HepG2 (cell line): ENCODE results near the gene SPATS2. TPM values are rescaled to one million over a fixed set of nuclear protein-coding genes. Genes with fewer than 3 reads are reported as not detected.

Experiments used
- AKAP8 ChIP-seq: sonication (generic); formaldehyde crosslinking; IDR thresholded peaks from 2 replicates; pipeline ENCODE4 v1.5.1; 2020; ENCODE audit warnings: mild to moderate bottlenecking, missing genetic modification reagents
- CBX1 ChIP-seq: IDR thresholded peaks from one replicate; pipeline ENCODE4 v1.6.1; 2016; ENCODE audit warnings: antibody characterized with exemption, low read depth
- DNMT3B ChIP-seq: conservative IDR thresholded peaks from 2 replicates; pipeline ENCODE4 v1.6.1; 2016; ENCODE audit warnings: missing biosample characterization, control low read depth
- EEA1 ChIP-seq: sonication (generic); formaldehyde crosslinking; IDR thresholded peaks from 2 replicates; pipeline ENCODE4 v1.5.1; 2020; ENCODE audit warnings: mild to moderate bottlenecking, missing genetic modification reagents, borderline replicate concordance
- ERF ChIP-seq: IDR thresholded peaks from 2 replicates; pipeline ENCODE4 v1.6.1; 2018; ENCODE audit warnings: missing biosample characterization, missing genetic modification reagents
- EZH2 ChIP-seq: conservative IDR thresholded peaks from 2 replicates; pipeline ENCODE4 v1.6.1; 2012; ENCODE audit warnings: mild to moderate bottlenecking, low read depth, low read length, moderate library complexity
- MTA3 ChIP-seq: sonication (generic); formaldehyde crosslinking; IDR thresholded peaks from 2 replicates; pipeline ENCODE4 v1.4.0; 2020; ENCODE audit warnings: missing genetic modification reagents
- PHB2 ChIP-seq: fragments of 450-650 bp; IDR thresholded peaks from 2 replicates; pipeline ENCODE4 v1.6.1; 2018; ENCODE audit not compliant: partially characterized antibody
- RAD51 ChIP-seq: fragments of 450-650 bp; IDR thresholded peaks from 2 replicates; pipeline ENCODE4 v1.6.1; 2016; ENCODE audit warnings: borderline replicate concordance
- SOX5 ChIP-seq: IDR thresholded peaks from 2 replicates; pipeline ENCODE4 v1.6.1; 2016; ENCODE audit warnings: borderline replicate concordance
- ZBTB21 ChIP-seq: sonication (generic); formaldehyde crosslinking; IDR thresholded peaks from 2 replicates; pipeline ENCODE4 v1.4.0; 2020; ENCODE audit warnings: missing genetic modification reagents
- ZIK1 ChIP-seq: sonication (generic); formaldehyde crosslinking; IDR thresholded peaks from 2 replicates; pipeline ENCODE4 v1.5.0; 2020; ENCODE audit warnings: mild to moderate bottlenecking, low read depth, missing genetic modification reagents, borderline replicate concordance
- ZNF17 ChIP-seq: sonication (generic); formaldehyde crosslinking; IDR thresholded peaks from 2 replicates; pipeline ENCODE4 v1.5.0; 2020; ENCODE audit warnings: mild to moderate bottlenecking, missing genetic modification reagents
- ZNF451 ChIP-seq: sonication (generic); formaldehyde crosslinking; IDR thresholded peaks from 2 replicates; pipeline ENCODE4 v1.5.0; 2020; ENCODE audit warnings: mild to moderate bottlenecking, missing genetic modification reagents
- ZNF530 ChIP-seq: sonication (generic); formaldehyde crosslinking; IDR thresholded peaks from 2 replicates; pipeline ENCODE4 v1.5.0; 2020; ENCODE audit warnings: low read depth, mild to moderate bottlenecking, missing genetic modification reagents
- ZNF644 ChIP-seq: IDR thresholded peaks from 2 replicates; pipeline ENCODE4 v1.6.1; 2016; ENCODE audit warnings: low read depth
- ZSCAN22 ChIP-seq: sonication (generic); formaldehyde crosslinking; IDR thresholded peaks from 2 replicates; pipeline ENCODE4 v1.4.0; 2020; ENCODE audit warnings: mild to moderate bottlenecking, missing genetic modification reagents
- polyA plus RNA-seq, 8 experiments: library from polyadenylated mRNA; depleted of rRNA in 3 of 8; stranded (reverse) in 7 of 8; unstranded in 1 of 8; fragments of >200 nt; fragmentation: Illumina TruSeq in 4 of 8; extraction: Trizol in 4 of 8; gene quantifications; 2 replicates each; pipeline versions ENCODE4 v1.2.1 to v1.2.3, GENCODE V29; 2011 to 2016; ENCODE audit warnings: low read depth in 4 of 8, missing spikeins in 1 of 8, mixed read lengths in 1 of 8; ENCODE audit not compliant: insufficient read depth in 1 of 8
- total RNA-seq, 5 experiments: library from RNA; depleted of rRNA; stranded (reverse); fragments of >200 nt; fragmentation: Illumina TruSeq; extraction: Trizol; gene quantifications; 2 replicates each; pipeline ENCODE4 v1.2.3, GENCODE V29; 2016; ENCODE audit warnings: low read depth in 1 of 5
- TF ChIP-seq, protein P1 (sequence below): sonication (generic); formaldehyde crosslinking; IDR thresholded peaks from 2 replicates; pipeline ENCODE4 v1.4.0; 2020; ENCODE audit warnings: missing genetic modification reagents; ENCODE audit errors: not compliant biosample characterization
- TF ChIP-seq, protein P2 (sequence below): sonication (generic); formaldehyde crosslinking; IDR thresholded peaks from 2 replicates; pipeline ENCODE4 v1.4.0; 2020; ENCODE audit warnings: missing genetic modification reagents, borderline replicate concordance
- TF ChIP-seq, protein P3 (sequence below): IDR thresholded peaks from 2 replicates; pipeline ENCODE4 v1.6.1; 2016; ENCODE audit warnings: missing genetic modification reagents, missing compliant biosample characterization
- TF ChIP-seq, protein P4 (sequence below): sonication (generic); formaldehyde crosslinking; IDR thresholded peaks from 2 replicates; pipeline ENCODE4 v1.5.0; 2020; ENCODE audit warnings: mild to moderate bottlenecking, missing genetic modification reagents

Gene SPATS2
- total and polyA plus RNA-seq, 2 of the 13 experiments (the other 11 are each of a cell fraction or from before 2014, with no cell fraction given) = 19.3 to 28.1 TPM

DNA sequence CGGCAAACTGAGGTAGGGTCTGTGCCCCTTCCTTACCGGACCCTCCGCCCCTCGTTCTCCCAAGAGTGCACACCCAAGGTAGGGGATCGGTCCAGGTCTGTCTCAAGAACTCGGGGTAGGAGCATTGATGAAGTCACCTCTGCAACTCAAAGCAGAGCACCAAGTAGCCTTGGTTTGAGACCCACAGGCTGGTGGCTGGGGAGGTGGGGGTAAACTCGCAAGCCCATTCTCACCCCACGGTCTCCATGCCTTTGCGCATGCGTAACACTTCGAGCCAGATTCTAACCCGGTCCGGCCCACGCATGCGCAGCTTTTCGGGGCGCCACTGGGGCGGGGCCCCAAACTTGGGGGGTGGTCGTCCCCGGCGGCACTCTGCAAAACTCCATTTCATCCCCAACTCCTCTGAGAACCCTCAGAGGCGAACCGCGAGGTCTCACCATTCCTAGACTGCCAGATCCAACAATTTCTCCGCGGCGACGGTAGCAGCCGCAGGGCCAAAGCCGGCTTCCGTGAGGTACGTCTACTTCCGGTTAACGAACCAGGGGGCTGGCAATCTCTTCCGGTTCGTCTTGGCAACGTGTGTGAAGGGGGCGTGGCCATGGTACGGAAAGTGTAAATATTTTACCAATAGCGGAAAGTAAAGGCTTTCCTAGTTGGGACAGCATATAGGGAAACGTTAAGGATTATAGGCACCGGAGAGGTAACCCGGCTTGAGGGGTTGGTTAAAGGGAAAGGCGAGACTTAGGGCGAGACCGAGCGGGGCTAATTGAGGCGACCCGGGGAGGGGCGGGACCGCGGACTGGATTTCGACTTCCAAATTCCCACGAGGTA, 200.6 kb downstream of the SPATS2 start, which contains the start of gene MCRS1 (continued):
- no peak for TF ChIP-seq EZH2
- no peak for TF ChIP-seq ZNF644 (CRISPR knock-in tag)
- 0 out of 2 replicates have a peak, but pooled peaks have one; percentile 43 for TF ChIP-seq ZBTB21 (CRISPR knock-in tag)
- no peak for TF ChIP-seq PHB2
- no peak for TF ChIP-seq MTA3 (CRISPR knock-in tag)
- TF ChIP-seq ZIK1 = no peak
- TF ChIP-seq ZNF451 = no peak
- TF ChIP-seq, protein P1, sequence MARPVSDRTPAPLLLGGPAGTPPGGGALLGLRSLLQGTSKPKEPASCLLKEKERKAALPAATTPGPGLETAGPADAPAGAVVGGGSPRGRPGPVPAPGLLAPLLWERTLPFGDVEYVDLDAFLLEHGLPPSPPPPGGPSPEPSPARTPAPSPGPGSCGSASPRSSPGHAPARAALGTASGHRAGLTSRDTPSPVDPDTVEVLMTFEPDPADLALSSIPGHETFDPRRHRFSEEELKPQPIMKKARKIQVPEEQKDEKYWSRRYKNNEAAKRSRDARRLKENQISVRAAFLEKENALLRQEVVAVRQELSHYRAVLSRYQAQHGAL (CRISPR knock-in tag) = no peak
- peak; percentile 58; the same call in 1 of the 2 replicates for TF ChIP-seq EEA1 (CRISPR knock-in tag)
- TF ChIP-seq ZNF17 (CRISPR knock-in tag) = no peak
- TF ChIP-seq, protein P2, sequence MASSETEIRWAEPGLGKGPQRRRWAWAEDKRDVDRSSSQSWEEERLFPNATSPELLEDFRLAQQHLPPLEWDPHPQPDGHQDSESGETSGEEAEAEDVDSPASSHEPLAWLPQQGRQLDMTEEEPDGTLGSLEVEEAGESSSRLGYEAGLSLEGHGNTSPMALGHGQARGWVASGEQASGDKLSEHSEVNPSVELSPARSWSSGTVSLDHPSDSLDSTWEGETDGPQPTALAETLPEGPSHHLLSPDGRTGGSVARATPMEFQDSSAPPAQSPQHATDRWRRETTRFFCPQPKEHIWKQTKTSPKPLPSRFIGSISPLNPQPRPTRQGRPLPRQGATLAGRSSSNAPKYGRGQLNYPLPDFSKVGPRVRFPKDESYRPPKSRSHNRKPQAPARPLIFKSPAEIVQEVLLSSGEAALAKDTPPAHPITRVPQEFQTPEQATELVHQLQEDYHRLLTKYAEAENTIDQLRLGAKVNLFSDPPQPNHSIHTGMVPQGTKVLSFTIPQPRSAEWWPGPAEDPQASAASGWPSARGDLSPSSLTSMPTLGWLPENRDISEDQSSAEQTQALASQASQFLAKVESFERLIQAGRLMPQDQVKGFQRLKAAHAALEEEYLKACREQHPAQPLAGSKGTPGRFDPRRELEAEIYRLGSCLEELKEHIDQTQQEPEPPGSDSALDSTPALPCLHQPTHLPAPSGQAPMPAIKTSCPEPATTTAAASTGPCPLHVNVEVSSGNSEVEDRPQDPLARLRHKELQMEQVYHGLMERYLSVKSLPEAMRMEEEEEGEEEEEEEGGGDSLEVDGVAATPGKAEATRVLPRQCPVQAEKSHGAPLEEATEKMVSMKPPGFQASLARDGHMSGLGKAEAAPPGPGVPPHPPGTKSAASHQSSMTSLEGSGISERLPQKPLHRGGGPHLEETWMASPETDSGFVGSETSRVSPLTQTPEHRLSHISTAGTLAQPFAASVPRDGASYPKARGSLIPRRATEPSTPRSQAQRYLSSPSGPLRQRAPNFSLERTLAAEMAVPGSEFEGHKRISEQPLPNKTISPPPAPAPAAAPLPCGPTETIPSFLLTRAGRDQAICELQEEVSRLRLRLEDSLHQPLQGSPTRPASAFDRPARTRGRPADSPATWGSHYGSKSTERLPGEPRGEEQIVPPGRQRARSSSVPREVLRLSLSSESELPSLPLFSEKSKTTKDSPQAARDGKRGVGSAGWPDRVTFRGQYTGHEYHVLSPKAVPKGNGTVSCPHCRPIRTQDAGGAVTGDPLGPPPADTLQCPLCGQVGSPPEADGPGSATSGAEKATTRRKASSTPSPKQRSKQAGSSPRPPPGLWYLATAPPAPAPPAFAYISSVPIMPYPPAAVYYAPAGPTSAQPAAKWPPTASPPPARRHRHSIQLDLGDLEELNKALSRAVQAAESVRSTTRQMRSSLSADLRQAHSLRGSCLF (CRISPR knock-in tag) = no peak
- TF ChIP-seq ZSCAN22 (CRISPR knock-in tag) = no peak
- peak; percentile 72 for TF ChIP-seq ERF (CRISPR knock-in tag)
- TF ChIP-seq, protein P3, sequence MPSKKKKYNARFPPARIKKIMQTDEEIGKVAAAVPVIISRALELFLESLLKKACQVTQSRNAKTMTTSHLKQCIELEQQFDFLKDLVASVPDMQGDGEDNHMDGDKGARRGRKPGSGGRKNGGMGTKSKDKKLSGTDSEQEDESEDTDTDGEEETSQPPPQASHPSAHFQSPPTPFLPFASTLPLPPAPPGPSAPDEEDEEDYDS = peak; percentile 76
- peak; percentile 44; the same call in 1 of the 2 replicates for TF ChIP-seq SOX5 (CRISPR knock-in tag)
- TF ChIP-seq, protein P4, sequence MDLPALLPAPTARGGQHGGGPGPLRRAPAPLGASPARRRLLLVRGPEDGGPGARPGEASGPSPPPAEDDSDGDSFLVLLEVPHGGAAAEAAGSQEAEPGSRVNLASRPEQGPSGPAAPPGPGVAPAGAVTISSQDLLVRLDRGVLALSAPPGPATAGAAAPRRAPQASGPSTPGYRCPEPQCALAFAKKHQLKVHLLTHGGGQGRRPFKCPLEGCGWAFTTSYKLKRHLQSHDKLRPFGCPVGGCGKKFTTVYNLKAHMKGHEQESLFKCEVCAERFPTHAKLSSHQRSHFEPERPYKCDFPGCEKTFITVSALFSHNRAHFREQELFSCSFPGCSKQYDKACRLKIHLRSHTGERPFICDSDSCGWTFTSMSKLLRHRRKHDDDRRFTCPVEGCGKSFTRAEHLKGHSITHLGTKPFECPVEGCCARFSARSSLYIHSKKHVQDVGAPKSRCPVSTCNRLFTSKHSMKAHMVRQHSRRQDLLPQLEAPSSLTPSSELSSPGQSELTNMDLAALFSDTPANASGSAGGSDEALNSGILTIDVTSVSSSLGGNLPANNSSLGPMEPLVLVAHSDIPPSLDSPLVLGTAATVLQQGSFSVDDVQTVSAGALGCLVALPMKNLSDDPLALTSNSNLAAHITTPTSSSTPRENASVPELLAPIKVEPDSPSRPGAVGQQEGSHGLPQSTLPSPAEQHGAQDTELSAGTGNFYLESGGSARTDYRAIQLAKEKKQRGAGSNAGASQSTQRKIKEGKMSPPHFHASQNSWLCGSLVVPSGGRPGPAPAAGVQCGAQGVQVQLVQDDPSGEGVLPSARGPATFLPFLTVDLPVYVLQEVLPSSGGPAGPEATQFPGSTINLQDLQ (CRISPR knock-in tag) = no peak; the same call in 1 of the 2 replicates
- TF ChIP-seq CBX1 = no peak
- TF ChIP-seq ZNF530 = no peak
- no peak for TF ChIP-seq RAD51
- TF ChIP-seq AKAP8 (CRISPR knock-in tag) = no peak; the same call in 1 of the 2 replicates
- TF ChIP-seq DNMT3B (CRISPR knock-in tag) = no peak
